Measurements from ENCODE around the gene SNX18.

The SNX18 gene

GRCh38 chr5:54520940-54521339 lies 3.4 kb downstream of the SNX18 start:
- H3K4me1 ChIP-seq (ENCODE audit: insufficient read depth, low read length, poor library complexity, severe bottlenecking): peaks cover 59% of the 10 kb centered on the region
- H3K4me2 ChIP-seq (ENCODE audit: low read depth, low read length, poor library complexity, severe bottlenecking): peak overlapping the region; percentile 72
- H3K9me2 ChIP-seq (replicated peaks; ENCODE audit: low read depth, low read length): no peaks in the 10 kb centered on the region
- H3K9ac ChIP-seq (ENCODE audit: low read depth, low read length, poor library complexity, severe bottlenecking): peak overlapping the region; percentile 35
- H3F3A ChIP-seq (ENCODE audit: low read depth): no peaks in the 10 kb centered on the region
- no peaks in the 10 kb centered on the region for H3K9me3 ChIP-seq (ENCODE audit: insufficient read depth, low read depth, low read length)
- H2AFZ ChIP-seq (ENCODE audit: low read length): no peak overlapping the region
- no peaks in the 10 kb centered on the region for H3K27me3 ChIP-seq (ENCODE audit: insufficient read depth, low read length, poor library complexity, severe bottlenecking)
- TF ChIP-seq EZH2phosphoT487 (IDR thresholded peaks at IDR 0.05; ENCODE audit: borderline replicate concordance) (no peak), CTCF (conservative IDR thresholded peaks at IDR 0.05; ENCODE audit: low read length) (no peak)
- peaks cover 47% of the 10 kb centered on the region for H3K79me2 ChIP-seq (ENCODE audit: insufficient read depth, low read length)
- peak overlapping the region; percentile 89 for H3K4me3 ChIP-seq (ENCODE audit: low read length, poor library complexity, severe bottlenecking)
- no peaks in the 10 kb centered on the region for H4K20me1 ChIP-seq (ENCODE audit: insufficient read depth, low read length, poor library complexity, severe bottlenecking)
- H3K36me3 ChIP-seq (ENCODE audit: insufficient read depth, low read length): no peaks in the 10 kb centered on the region

- Histone ChIP-seq H3K4me3 (ENCODE audit: low read length, poor library complexity, severe bottlenecking) (peak overlapping the region; percentile 89), H3K4me1 (ENCODE audit: insufficient read depth, low read length, poor library complexity, severe bottlenecking) (peaks cover 59% of the 10 kb centered on the region), H3K36me3 (ENCODE audit: insufficient read depth, low read length) (no peaks in the 10 kb centered on the region), H2AFZ (ENCODE audit: low read length) (no peak overlapping the region), H4K20me1 (ENCODE audit: insufficient read depth, low read length, poor library complexity, severe bottlenecking) (no peaks in the 10 kb centered on the region), H3F3A (ENCODE audit: low read depth) (no peaks in the 10 kb centered on the region), H3K79me2 (ENCODE audit: insufficient read depth, low read length) (peaks cover 47% of the 10 kb centered on the region), H3K9ac (ENCODE audit: low read depth, low read length, poor library complexity, severe bottlenecking) (no peak overlapping the region), H3K9me3 (ENCODE audit: insufficient read depth, low read depth, low read length) (no peaks in the 10 kb centered on the region), H3K4me2 (ENCODE audit: low read depth, low read length, poor library complexity, severe bottlenecking) (peak overlapping the region; percentile 72), H3K9me2 (replicated peaks; ENCODE audit: low read depth, low read length) (no peaks in the 10 kb centered on the region), H3K27me3 (ENCODE audit: insufficient read depth, low read length, poor library complexity, severe bottlenecking) (no peaks in the 10 kb centered on the region)
- TF ChIP-seq CTCF (conservative IDR thresholded peaks at IDR 0.05; ENCODE audit: low read length): no peak
- TF ChIP-seq EZH2phosphoT487 (IDR thresholded peaks at IDR 0.05; ENCODE audit: borderline replicate concordance): no peak
Observed at GRCh38 chr5:54521856-54522479, 4.4 kb downstream of the SNX18 start.

GRCh38 chr5:54523534-54523933 lies 6.0 kb downstream of the SNX18 start:
- Histone ChIP-seq H3K79me2 (ENCODE audit: insufficient read depth, low read length) (peaks cover 42% of the 10 kb centered on the region), H3K36me3 (ENCODE audit: insufficient read depth, low read length) (no peaks in the 10 kb centered on the region), H3K9ac (ENCODE audit: low read depth, low read length, poor library complexity, severe bottlenecking) (no peak overlapping the region), H3K4me2 (ENCODE audit: low read depth, low read length, poor library complexity, severe bottlenecking) (peak overlapping the region; percentile 72), H3K9me3 (ENCODE audit: insufficient read depth, low read depth, low read length) (no peaks in the 10 kb centered on the region), H3F3A (ENCODE audit: low read depth) (no peaks in the 10 kb centered on the region), H3K27me3 (ENCODE audit: insufficient read depth, low read length, poor library complexity, severe bottlenecking) (no peaks in the 10 kb centered on the region), H3K9me2 (replicated peaks; ENCODE audit: low read depth, low read length) (no peaks in the 10 kb centered on the region), H3K4me1 (ENCODE audit: insufficient read depth, low read length, poor library complexity, severe bottlenecking) (peaks cover 67% of the 10 kb centered on the region), H4K20me1 (ENCODE audit: insufficient read depth, low read length, poor library complexity, severe bottlenecking) (no peaks in the 10 kb centered on the region), H2AFZ (ENCODE audit: low read length) (no peak overlapping the region), H3K4me3 (ENCODE audit: low read length, poor library complexity, severe bottlenecking) (peak overlapping the region; percentile 89)
- TF ChIP-seq EZH2phosphoT487 (IDR thresholded peaks at IDR 0.05; ENCODE audit: borderline replicate concordance): no peak
- TF ChIP-seq CTCF (conservative IDR thresholded peaks at IDR 0.05; ENCODE audit: low read length): no peak

Data from Loucy (cell line).